ENCODE measurements around the gene SIX5.

SIX5 gene

DNA sequence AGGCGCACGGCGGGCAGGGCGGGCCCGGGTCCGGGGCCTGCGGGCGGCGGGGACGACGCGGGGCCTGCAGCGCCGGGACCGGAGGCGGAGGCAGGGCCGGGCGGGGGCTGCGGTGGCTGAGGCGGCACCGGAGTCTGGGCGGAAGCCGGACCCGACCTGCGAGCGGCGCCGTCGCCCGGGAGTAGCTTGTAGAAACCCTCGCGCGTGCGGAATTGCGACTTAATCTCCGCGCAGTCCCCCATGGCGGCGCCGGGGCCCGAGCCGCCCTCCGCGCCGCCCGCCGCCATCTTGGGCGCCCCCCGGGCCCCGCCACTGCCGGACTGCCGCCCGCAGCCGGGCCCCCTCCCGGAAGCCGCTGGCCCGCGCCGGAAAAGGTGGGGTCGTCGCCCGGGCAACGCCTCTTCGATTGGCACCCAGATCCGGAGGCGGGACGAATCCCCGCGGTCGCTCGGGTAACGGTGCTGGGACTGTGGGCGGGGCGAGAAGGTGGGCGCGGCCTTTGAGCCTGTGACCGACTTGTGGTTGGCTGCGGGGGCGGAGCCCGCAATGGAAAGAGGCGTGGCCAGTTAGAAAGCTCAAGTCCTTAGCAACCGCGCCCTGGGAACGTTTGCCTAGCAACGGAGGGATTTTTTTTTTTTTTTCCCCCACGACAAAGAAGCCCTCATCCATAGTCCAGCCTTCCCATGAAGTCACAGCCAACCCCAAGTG lies 23.6 kb upstream of the SIX5 start, which contains the start of gene DMWD:
Gene DMWD (minus strand): TSS at position 376 of the 708 bp plus-strand sequence. CDS start 89 bp downstream, at position 287.
- DNase-seq = peak; percentile 97

DNA sequence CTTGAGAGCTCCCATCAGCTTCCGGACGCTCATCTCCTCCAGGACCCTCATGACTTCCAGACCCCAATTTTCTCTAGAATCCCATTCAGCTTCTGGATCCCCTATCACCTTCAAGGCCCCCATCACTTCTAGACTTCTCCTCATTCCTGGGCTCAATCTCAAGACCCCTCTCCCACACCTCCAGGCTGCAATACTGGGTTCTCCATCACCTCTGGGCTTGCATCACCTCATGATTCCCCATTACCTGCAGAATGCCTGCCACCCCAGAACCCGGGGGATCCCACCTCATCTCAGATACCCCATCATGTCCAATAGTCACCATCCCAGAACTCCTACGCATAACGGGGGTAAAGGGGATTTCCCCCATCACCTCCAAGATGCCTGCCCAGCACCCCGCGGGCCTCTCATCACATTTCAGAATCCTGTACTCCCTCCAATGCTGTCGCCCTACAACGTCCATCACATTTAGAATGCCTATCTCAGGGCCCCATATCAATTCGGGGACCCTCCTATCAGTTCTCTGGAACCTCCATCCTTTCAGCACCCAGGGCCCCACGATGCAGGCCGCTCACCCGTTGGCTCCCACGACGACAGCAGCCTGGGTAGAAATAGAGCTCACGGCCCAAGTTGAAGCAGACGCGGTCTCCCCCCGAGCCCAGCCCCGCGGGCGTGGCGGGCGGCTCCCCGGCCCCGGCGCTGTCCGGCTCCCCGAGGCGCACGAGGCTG lies 22.9 kb upstream of the SIX5 start:
- no peak for DNase-seq

DNA sequence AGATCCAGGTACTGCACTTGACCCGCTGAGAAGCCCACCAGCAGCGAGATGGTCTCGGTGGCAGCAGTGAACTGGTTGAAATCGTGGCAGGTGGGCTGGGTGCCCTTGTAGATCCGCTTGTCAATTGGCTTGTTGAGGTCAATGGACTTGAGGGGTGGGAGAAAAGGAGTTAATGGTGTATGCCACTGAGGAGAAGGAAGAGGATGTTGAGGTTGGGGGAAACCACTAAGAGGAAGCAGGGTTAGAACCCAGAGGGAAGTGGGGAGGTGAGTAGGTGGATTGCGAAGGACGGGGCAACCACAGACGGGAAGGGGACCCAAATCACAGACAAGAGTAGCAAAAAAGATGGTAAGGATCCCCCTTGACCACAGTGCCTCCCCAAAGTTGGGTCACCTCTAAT lies 21.9 kb upstream of the SIX5 start:
- DNase-seq = no peak

DNA sequence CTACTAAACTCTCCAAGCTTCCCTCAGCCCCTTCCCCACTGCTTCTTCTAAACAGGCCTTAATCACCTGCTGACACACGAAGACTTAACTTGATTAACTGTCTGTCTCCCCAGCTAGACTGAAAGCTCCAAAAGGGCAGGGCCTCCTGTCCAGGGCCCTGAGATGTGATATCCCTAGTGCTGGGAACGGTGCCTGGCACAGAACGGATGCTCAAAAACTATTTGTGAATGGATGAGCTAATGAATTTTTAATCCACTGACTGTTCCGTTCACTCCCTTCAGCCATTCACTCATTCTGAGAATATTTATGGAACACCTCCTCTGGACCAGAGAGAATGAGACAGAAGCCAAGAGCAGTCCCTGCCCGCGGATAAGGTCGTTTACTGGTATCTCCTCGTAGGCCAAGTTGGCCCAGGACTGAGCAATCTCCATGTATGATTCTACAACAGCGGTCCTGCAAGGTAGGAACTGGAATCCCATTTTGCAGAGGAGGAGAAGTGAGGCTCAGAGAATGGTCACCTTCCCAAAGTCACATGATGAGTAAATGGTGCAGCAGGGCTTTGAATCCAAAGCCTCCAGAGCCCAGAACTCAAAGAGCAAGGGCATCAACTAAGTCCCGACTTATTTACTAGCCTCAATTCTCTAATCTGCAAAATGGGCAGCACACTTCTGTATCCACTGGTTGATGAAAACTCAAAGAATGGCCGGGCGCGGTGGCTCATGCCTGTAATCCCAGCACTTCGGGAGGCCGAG lies 20.2 kb upstream of the SIX5 start:
- no peak for DNase-seq

DNA sequence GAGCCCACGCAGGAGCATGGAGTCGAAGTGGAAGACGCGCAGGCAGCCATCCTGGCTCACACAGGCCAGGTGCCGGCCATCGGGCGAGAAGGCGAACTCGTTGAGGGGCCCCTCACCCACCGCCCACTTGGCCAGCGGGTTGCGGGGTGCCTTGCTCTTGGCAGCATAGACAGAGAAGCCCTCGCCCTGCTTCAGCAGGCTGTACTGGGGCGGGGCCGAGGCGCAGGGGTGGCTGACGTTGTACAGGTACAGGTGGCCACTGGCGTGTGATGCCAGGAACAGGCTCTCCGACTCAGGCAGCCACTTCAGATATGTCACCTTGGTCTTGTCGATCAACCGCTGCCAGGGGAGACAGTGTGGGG lies 17.5 kb upstream of the SIX5 start:
- DNase-seq = no peak

DNA sequence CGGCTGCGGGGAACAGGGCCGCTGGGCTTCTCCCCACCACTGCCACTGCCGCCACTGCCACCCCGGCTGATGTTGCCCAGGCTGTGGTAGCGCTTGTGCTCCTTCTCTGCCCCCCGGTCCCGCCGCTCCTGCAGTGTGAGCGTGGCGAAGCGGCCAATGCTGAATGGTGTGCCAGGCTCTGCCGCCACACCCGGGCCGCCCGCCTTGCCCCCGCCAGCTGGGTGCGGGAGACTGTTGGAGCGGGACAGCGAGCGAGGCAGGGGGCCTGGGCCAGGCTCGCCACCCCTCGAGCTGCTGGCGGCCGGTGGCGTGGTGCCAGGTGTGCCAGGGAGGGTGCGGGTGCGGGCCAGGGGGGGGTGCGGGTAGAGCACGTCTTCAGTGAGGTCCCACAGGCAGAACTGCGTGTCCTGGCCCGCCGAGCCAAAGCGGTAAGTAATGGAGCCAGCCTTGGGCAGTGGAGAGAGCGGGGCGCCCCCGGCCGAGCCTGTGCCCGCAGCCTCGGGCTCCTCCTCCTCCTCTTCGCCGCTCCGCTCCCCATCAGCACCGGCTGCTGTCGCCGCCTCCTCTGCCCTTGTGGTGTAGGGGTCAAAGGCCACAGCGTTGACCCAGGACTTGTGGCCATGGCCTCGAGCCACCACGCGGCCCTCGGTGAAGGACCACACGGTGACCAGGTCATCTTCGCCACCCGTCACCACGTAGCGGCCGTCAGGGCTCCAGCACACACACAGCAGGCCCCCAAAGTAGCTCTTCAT lies 16.9 kb upstream of the SIX5 start:
- no peak for DNase-seq

DNA sequence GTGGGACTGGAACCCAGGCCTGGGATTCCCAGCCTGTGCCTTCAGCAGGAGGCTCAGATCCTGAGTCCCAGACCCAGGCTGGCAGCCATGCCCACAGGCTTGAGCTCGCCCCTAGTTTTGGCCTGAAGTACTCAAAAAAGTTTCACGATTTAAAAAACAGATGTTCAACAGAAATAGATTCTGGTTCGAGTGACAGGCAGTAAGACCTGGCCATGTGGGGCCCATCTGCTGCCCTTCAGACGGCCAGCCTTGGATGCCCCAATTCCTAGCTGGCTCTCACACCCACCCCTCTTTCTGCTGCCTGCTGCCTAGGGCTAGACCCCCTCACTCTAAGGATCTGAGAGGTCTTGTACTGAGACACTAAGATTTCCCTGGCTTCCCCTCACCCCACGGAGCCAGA lies 16.0 kb upstream of the SIX5 start:
- no peak for DNase-seq

DNA sequence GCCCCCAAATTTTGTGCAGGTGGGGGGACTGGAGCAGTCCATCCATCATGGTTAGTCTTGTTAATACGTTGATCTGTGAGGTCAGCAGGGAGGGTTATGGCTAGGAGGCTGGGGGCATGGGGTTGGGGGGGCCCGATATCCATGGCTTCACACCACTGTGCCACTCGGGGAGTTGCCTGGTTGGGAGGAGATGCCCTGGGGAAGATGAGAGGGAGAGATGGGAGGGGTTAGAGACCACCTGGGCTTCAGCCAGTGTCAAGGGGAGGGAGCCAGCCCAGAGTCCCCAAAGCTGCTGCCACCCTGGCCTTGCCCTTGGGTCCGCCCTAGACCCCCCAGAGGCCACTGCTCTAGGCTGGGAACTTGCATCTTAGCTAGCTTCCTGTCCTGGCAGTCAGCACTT lies 15.0 kb upstream of the SIX5 start:
- no peak for DNase-seq

GRCh38 chr19:45782820-45783785 lies 14.1 kb upstream of the SIX5 start:
- DNase-seq = no peak

DNA sequence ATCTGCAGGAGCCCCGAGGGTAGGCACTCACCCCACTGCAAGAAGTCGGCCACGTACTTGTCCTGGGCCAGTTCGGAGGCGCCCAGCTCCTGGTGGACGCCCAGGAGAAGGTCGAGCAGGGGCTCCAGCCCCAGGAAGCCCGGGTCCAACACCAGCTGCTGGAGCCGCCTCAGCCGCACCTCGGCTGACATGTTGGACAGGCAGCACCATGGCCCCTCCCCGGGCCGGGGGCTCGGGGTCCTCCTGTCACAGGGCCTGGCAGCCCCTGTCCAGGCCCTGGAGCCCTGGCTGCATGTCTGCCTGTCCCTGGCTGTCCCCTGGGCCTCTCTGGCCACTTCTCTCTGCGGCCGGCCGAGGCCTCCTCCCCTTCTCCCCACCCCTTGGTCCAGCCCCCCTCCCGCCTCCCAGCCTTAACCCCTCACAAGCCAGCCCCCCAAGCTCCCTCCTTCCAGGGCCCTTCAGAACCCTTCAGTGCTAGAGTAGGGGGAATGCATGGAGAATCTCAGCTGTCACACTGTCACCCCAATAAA lies 13.2 kb upstream of the SIX5 start, which contains the start of gene DMPK:
Gene DMPK (minus strand): TSS at position 329 of the 530 bp plus-strand sequence. CDS start 138 bp downstream, at position 191.
- DNase-seq = no peak

DNA sequence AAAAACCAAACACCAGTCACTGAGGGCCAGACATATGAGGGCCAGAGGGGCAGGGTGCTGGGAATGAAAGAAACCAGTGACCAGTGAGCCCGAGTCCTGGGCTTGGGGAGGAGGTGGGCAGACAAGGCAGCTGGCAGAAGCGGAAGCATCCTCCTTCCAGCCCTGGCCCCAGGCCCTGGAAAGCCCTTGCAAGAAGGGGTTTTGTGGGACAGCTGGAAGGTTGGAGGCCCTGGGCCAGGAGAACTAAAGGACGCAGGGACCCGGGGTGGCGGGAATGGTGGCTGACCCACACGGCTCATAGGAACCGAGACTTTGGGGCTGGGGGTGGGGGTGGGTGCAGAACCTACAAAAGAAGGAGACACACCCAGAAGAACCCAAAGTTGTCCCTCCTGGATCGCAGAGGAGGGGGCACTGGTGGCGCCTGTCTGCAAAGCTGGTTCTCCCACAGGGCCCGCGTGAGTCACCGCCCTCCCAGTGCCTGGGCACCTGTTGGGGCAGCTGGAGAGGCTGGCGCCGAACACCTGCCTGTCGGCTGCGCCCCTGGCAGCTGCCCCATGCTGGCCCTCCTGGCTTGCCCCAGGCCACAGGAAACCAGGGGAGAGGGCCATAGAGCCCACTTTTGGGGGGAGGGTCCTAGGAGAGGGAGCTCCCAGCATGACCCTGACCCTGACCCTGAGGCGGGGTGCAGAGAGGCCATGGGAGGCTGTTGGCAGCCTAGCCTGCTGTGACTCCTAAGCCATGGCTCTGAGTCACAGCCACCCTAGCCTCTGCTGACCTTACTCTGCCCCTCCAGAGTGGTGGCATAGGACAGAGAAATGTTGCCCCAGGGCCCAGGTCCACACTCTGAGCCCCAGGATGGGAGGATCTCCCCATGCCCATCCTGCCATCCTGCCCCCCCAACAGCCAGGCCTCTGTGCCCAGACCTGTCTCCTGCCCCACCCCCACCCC lies 12.4 kb upstream of the SIX5 start:
- DNase-seq = peak; percentile 83

GRCh38 chr19:45780448-45781213 lies 11.6 kb upstream of the SIX5 start:
- no peak for DNase-seq

- no peak for DNase-seq
Observed at GRCh38 chr19:45780146-45780447, 11.0 kb upstream of the SIX5 start.

GRCh38 chr19:45779231-45780145 lies 10.4 kb upstream of the SIX5 start:
- DNase-seq = peak; percentile 82

DNA sequence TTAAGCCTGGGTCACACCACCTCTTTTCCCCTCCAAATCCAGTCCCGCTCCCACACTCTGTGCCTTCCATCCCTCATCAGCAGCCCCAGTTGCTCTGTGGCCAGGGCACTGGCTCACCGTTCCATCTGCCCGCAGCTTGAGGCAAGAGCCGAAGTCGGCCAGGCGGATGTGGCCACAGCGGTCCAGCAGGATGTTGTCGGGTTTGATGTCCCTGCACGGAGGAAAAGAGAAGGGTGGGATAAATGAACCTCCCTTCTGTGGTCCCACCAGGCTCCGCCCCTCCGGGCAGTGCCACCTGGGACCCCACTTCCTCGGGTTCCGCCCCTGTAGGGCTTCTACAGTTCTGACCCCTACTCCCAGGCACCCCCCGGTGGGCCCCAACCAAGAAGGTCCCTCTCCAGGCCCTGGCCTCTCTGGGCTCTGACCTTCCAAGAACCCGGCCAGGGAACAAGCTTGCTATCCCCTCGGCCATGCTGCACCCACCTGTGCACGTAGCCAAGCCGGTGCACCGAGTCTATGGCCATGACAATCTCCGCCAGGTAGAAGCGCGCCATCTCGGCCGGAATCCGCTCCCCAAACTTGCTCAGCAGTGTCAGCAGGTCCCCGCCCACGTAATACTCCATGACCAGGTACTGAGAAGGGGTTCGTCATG lies 9.1 kb upstream of the SIX5 start:
- DNase-seq = no peak

GRCh38 chr19:45777395-45777961 lies 8.4 kb upstream of the SIX5 start:
- no peak for DNase-seq

- no peak for DNase-seq
Observed at GRCh38 chr19:45774765-45775164, 5.7 kb upstream of the SIX5 start.

DNA sequence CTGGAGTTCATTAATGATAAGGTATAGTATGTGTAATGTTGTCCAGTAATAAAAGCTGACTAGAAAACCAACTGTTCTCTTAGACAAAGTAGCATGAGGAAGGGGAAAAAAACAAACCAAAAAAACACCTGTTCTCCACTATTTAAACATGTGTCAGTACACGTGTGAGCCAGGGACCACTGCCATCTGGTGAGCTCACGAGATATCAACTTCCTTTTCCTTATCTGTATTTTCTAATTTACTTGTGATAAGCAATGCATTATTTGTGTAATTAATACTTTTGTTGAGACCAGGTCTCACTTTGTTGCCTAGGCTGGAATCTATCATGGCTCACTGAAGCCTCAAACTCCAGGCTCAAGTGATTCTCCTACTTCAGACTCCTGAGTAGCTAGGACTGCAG lies 4.3 kb upstream of the SIX5 start:
- DNase-seq = peak; percentile 18

Data from RPMI8226 (cell line).